Transverse colon (tissue), 4 donors: ENCODE results near the gene SLC25A43.

Experiments
- CTCF ChIP-seq, 5 experiments: fragments of 200-600 bp in 3 of 5; fragments of 450-650 bp in 2 of 5; sonication (generic) in 3 of 5; IDR thresholded peaks; 1 replicate in 2 of 5; 2 replicates in 3 of 5; pipeline ENCODE4 v1.5.1; 2016 to 2017; ENCODE audit warnings: antibody characterized with exemption in 5 of 5, inconsistent platforms in 3 of 5, mild to moderate bottlenecking in 2 of 5, moderate library complexity in 1 of 5
- POLR2AphosphoS5 ChIP-seq, 3 donors: sonication (generic); formaldehyde crosslinking; IDR thresholded peaks; one replicate each; pipeline ENCODE4 v1.6.1; 2016; ENCODE audit warnings: antibody characterized with exemption in 3 of 3

GRCh38 chrX:119402588-119402987 lies 3.5 kb downstream of the SLC25A43 start:
- TF ChIP-seq CTCF (IDR thresholded peaks at IDR 0.05) = no peak
- no peak for TF ChIP-seq POLR2AphosphoS5 (IDR thresholded peaks at IDR 0.05)
